ENCODE results near the gene EVC.

Gene EVC

GRCh38 chr4:5780831-5781480, 70.0 kb downstream of the EVC start:
- no peak for DNase-seq (ENCODE audit: low read depth)
- no peak for TF ChIP-seq CTCF (conservative IDR thresholded peaks at IDR 0.05; ENCODE audit: low read depth, low read length)
- H3K4me3 ChIP-seq (ENCODE audit: low read length), result no peak overlapping the region

GRCh38 chr4:5781691-5782090, 70.7 kb downstream of the EVC start:
- TF ChIP-seq CTCF (conservative IDR thresholded peaks at IDR 0.05; ENCODE audit: low read depth, low read length), result no peak
- H3K4me3 ChIP-seq (ENCODE audit: low read length), result no peak overlapping the region
- DNase-seq (ENCODE audit: low read depth), result no peak

- H3K4me3 ChIP-seq (ENCODE audit: low read length), result no peak overlapping the region
- DNase-seq (ENCODE audit: low read depth), result no peak
- no peak for TF ChIP-seq CTCF (conservative IDR thresholded peaks at IDR 0.05; ENCODE audit: low read depth, low read length)
These were observed 72.0 kb downstream of the EVC start for GRCh38 chr4:5782829-5783476.

GRCh38 chr4:5783486-5783885, 72.5 kb downstream of the EVC start:
- TF ChIP-seq CTCF (conservative IDR thresholded peaks at IDR 0.05; ENCODE audit: low read depth, low read length), result no peak
- DNase-seq (ENCODE audit: low read depth), result no peak
- no peak overlapping the region for H3K4me3 ChIP-seq (ENCODE audit: low read length)

- DNase-seq (ENCODE audit: low read depth), result no peak
- no peak for TF ChIP-seq CTCF (conservative IDR thresholded peaks at IDR 0.05; ENCODE audit: low read depth, low read length)
These were observed 73.0 kb downstream of the EVC start for GRCh38 chr4:5784021-5784420.

GRCh38 chr4:5784960-5785611, 74.1 kb downstream of the EVC start:
- no peak for DNase-seq (ENCODE audit: low read depth)
- no peak for TF ChIP-seq CTCF (conservative IDR thresholded peaks at IDR 0.05; ENCODE audit: low read depth, low read length)
- no peak overlapping the region for H3K4me3 ChIP-seq (ENCODE audit: low read length)

More at GRCh38 chr4:5784021-5784420, 73.0 kb downstream of the EVC start:
- no peak overlapping the region for H3K4me3 ChIP-seq (ENCODE audit: low read length)

All from retinal pigment epithelial cell (primary cell).